Measurements from ENCODE around the gene ESRRA. TPM values are rescaled to one million over a fixed set of nuclear protein-coding genes. Genes with fewer than 3 reads are reported as not detected.
"Not testable (repeated sequence)": the region's sequence is repeated elsewhere in the genome, so short reads cannot be mapped to it uniquely, and the experiment has no call there.

ESRRA gene
- total RNA-seq, 1 donor from 2014 or later, result 34.7 TPM

- Mint-ChIP-seq H3K4me3 (peak overlapping the region; percentile 67), H3K27me3 (ENCODE audit: low read depth) (no peaks in the 10 kb centered on the region), H3K36me3 (ENCODE audit: low read depth) (peaks cover 3% of the 10 kb centered on the region), H3K4me1 (peaks cover 36% of the 10 kb centered on the region), H3K9me3 (no peaks in the 10 kb centered on the region), H3K27ac (ENCODE audit: unreplicated experiment) (no peak overlapping the region)
- TF ChIP-seq CTCF (conservative IDR thresholded peaks at IDR 0.05), result no peak
- DNase-seq (ENCODE audit: low read depth, low spot score), result no peak
Measured at GRCh38 chr11:64320556-64320955, 15.2 kb downstream of the ESRRA start.

GRCh38 chr11:64321026-64321425 lies 15.7 kb downstream of the ESRRA start:
- H3K27ac Mint-ChIP-seq (ENCODE audit: unreplicated experiment), result no peak overlapping the region
- H3K27me3 Mint-ChIP-seq (ENCODE audit: low read depth), result no peaks in the 10 kb centered on the region
- H3K4me3 Mint-ChIP-seq, result peak overlapping the region; percentile 67
- peaks cover 3% of the 10 kb centered on the region for H3K36me3 Mint-ChIP-seq (ENCODE audit: low read depth)
- no peak for TF ChIP-seq CTCF (conservative IDR thresholded peaks at IDR 0.05)
- DNase-seq (ENCODE audit: low read depth, low spot score), result no peak
- H3K4me1 Mint-ChIP-seq, result peaks cover 36% of the 10 kb centered on the region
- no peaks in the 10 kb centered on the region for H3K9me3 Mint-ChIP-seq

- H3K36me3 Mint-ChIP-seq (ENCODE audit: low read depth), result peaks cover 3% of the 10 kb centered on the region
- H3K27me3 Mint-ChIP-seq (ENCODE audit: low read depth), result no peaks in the 10 kb centered on the region
- no peaks in the 10 kb centered on the region for H3K9me3 Mint-ChIP-seq
- no peak overlapping the region for H3K27ac Mint-ChIP-seq (ENCODE audit: unreplicated experiment)
- H3K4me1 Mint-ChIP-seq, result peaks cover 33% of the 10 kb centered on the region
- no peak for TF ChIP-seq CTCF (conservative IDR thresholded peaks at IDR 0.05)
- H3K4me3 Mint-ChIP-seq, result peak overlapping the region; percentile 67
- no peak for DNase-seq (ENCODE audit: low read depth, low spot score)
Measured at GRCh38 chr11:64321533-64321932, 16.2 kb downstream of the ESRRA start.

GRCh38 chr11:64322925-64323260 lies 17.6 kb downstream of the ESRRA start:
- Mint-ChIP-seq H3K4me1 (peaks cover 21% of the 10 kb centered on the region), H3K9me3 (no peaks in the 10 kb centered on the region), H3K36me3 (ENCODE audit: low read depth) (peaks cover 3% of the 10 kb centered on the region), H3K27me3 (ENCODE audit: low read depth) (no peaks in the 10 kb centered on the region), H3K4me3 (no peak overlapping the region), H3K27ac (ENCODE audit: unreplicated experiment) (no peak overlapping the region)
- no peak for DNase-seq (ENCODE audit: low read depth, low spot score)
- no peak for TF ChIP-seq CTCF (conservative IDR thresholded peaks at IDR 0.05)

- no peak for DNase-seq (ENCODE audit: low read depth, low spot score)
- H3K4me3 Mint-ChIP-seq, result peak overlapping the region; percentile 73
- no peaks in the 10 kb centered on the region for H3K9me3 Mint-ChIP-seq
- H3K27me3 Mint-ChIP-seq (ENCODE audit: low read depth), result no peaks in the 10 kb centered on the region
- H3K27ac Mint-ChIP-seq (ENCODE audit: unreplicated experiment), result no peak overlapping the region
- H3K4me1 Mint-ChIP-seq, result peaks cover 17% of the 10 kb centered on the region
- no peak for TF ChIP-seq CTCF (conservative IDR thresholded peaks at IDR 0.05)
- peaks cover 3% of the 10 kb centered on the region for H3K36me3 Mint-ChIP-seq (ENCODE audit: low read depth)
Measured at GRCh38 chr11:64323373-64323772, 18.0 kb downstream of the ESRRA start.

- H3K4me3 Mint-ChIP-seq, result peak overlapping the region; percentile 73
- H3K9me3 Mint-ChIP-seq; DNase-seq (ENCODE audit: low read depth, low spot score); H3K27me3 Mint-ChIP-seq (ENCODE audit: low read depth); H3K36me3 Mint-ChIP-seq (ENCODE audit: low read depth); H3K27ac Mint-ChIP-seq (ENCODE audit: unreplicated experiment): not testable (repeated sequence)
- peaks cover 15% of the 10 kb centered on the region for H3K4me1 Mint-ChIP-seq
Measured at GRCh38 chr11:64323984-64324383, 18.7 kb downstream of the ESRRA start.
